Vagina (tissue), 2 donors: Measurements from ENCODE around the gene PLEKHM2.

ENCODE experiments used
- CTCF ChIP-seq, 3 experiments: fragments of 450-650 bp in 2 of 3; fragments of 200-600 bp in 1 of 3; sonication (generic) in 1 of 3; IDR thresholded peaks; one replicate each; pipeline ENCODE4 v1.5.1; 2017 to 2019; ENCODE audit warnings: antibody characterized with exemption in 3 of 3, mild to moderate bottlenecking in 2 of 3, moderate library complexity in 2 of 3
- POLR2A ChIP-seq, 2 donors: fragments of 450-650 bp; IDR thresholded peaks; one replicate each; pipeline ENCODE4 v1.6.1; 2017; ENCODE audit warnings: antibody characterized with exemption in 2 of 2, mild to moderate bottlenecking in 2 of 2, moderate library complexity in 2 of 2
- POLR2AphosphoS5 ChIP-seq, 2 donors: sonication (generic); formaldehyde crosslinking; IDR thresholded peaks; one replicate each; pipeline ENCODE4 v1.9.0; 2017; ENCODE audit warnings: antibody characterized with exemption in 2 of 2, mild to moderate bottlenecking in 2 of 2, low read depth in 1 of 2; ENCODE audit not compliant: insufficient read depth in 1 of 2

- TF ChIP-seq CTCF (IDR thresholded peaks at IDR 0.05) = no peak
- no peak for TF ChIP-seq POLR2AphosphoS5 (IDR thresholded peaks at IDR 0.05; ENCODE audit: insufficient read depth in 1 of 2, low read depth in 1 of 2)
- TF ChIP-seq POLR2A (IDR thresholded peaks at IDR 0.05) = no peak
These were observed 27.1 kb upstream of the PLEKHM2 start for GRCh38 chr1:15657021-15657420.
